Panc1 (cell line): Measurements from ENCODE around the gene CACNG3. TPM values are rescaled to one million over a fixed set of nuclear protein-coding genes. Genes with fewer than 3 reads are reported as not detected.

Experiments used
- ATAC-seq: fragments of 200-7000 bp; cut with Tn5 transposase; 2 replicates; pipeline ENCODE4 v1.9.1; 2020; ENCODE audit warnings: mild to moderate bottlenecking, moderate library complexity
- BruUV-seq: library from RNA; stranded (reverse); fragments of 400-500 nt; replicated peaks from 2 replicates; lab custom pipeline; 2021; lab: Mats Ljungman, UMichigan
- CTCF ChIA-PET: fragments of 300-600 bp; sonication (Branson Sonifier 250); formaldehyde crosslinking; loops from one replicate; lab custom pipeline; 2022; ENCODE audit warnings: antibody characterized with exemption; lab: Charles Lee
- POLR2A ChIA-PET: fragments of 300-600 bp; sonication (Branson Sonifier 250); formaldehyde crosslinking; loops from one replicate; lab custom pipeline; 2022; ENCODE audit warnings: antibody characterized with exemption; lab: Charles Lee
- DNase-seq: peaks from one replicate; pipeline ENCODE4 v3.0.0-alpha.2; 2010; ENCODE audit warnings: low read depth, low spot score
- H3K27ac ChIP-seq: 2 replicates; pipeline ENCODE4 v1.5.1; 2011; ENCODE audit warnings: mild to moderate bottlenecking, low read length, inconsistent platforms
- H3K27me3 ChIP-seq: fragments of 200-500 bp; sonication (Bioruptor generic); 2 replicates; pipeline ENCODE4 v1.6.0; 2014; ENCODE audit warnings: low read length, inconsistent platforms; ENCODE audit not compliant: control insufficient read depth, insufficient read depth
- H3K36me3 ChIP-seq: fragments of 200-500 bp; sonication (Bioruptor generic); 2 replicates; pipeline ENCODE4 v1.5.1; 2014; ENCODE audit warnings: inconsistent platforms, mild to moderate bottlenecking, low read length, moderate library complexity; ENCODE audit not compliant: control insufficient read depth, insufficient read depth
- H3K4me1 ChIP-seq: 2 replicates; pipeline ENCODE4 v1.5.1; 2011; ENCODE audit warnings: inconsistent platforms, mild to moderate bottlenecking, low read length, moderate library complexity; ENCODE audit not compliant: control insufficient read depth, insufficient read depth
- H3K4me3 ChIP-seq, 2 experiments: 2 replicates each; pipeline ENCODE4 v1.5.1; 2011 to 2012; ENCODE audit warnings: low read depth in 2 of 2, low read length in 2 of 2, mild to moderate bottlenecking in 2 of 2, inconsistent platforms in 1 of 2, moderate library complexity in 1 of 2
- H3K9me3 ChIP-seq: fragments of 200-500 bp; sonication (Bioruptor generic); 2 replicates; pipeline ENCODE4 v1.5.1; 2014; ENCODE audit warnings: low read depth, mild to moderate bottlenecking, inconsistent platforms, low read length, moderate library complexity; ENCODE audit not compliant: control insufficient read depth, insufficient read depth
- POLR2AphosphoS5 ChIP-seq: IDR thresholded peaks from 2 replicates; pipeline ENCODE4 v1.6.1; 2012; ENCODE audit warnings: mild to moderate bottlenecking, low read depth, low read length, moderate library complexity
- SIN3A ChIP-seq: IDR thresholded peaks from 2 replicates; pipeline ENCODE4 v1.6.1; 2012; ENCODE audit warnings: low read depth, mild to moderate bottlenecking, low read length, moderate library complexity, borderline replicate concordance; ENCODE audit not compliant: insufficient read depth
- TCF7L2 ChIP-seq: IDR thresholded peaks from 2 replicates; pipeline ENCODE4 v1.6.1; 2011; ENCODE audit warnings: mild to moderate bottlenecking, low read depth, low read length, inconsistent platforms
- in situ Hi-C: cut with HindIII; loops from 2 replicates; pipeline ENCODE4 v1.10.0; 2016; ENCODE audit warnings: low sequenced_read_pairs, low pct_unique_long_range_greater_than_20kb
- intact Hi-C: fragments of 100-400 bp; cut with micrococcal nuclease; formaldehyde crosslinking; loops from one replicate; pipeline ENCODE4 v1.10.0; 2022; ENCODE audit not compliant: unreplicated experiment
- total RNA-seq: library from RNA; stranded (reverse); gene quantifications from one replicate; pipeline ENCODE4 v1.2.1, GENCODE V29; 2021; ENCODE audit not compliant: unreplicated experiment
- TF ChIP-seq, protein P1 (sequence below), 2 experiments: IDR thresholded peaks; 2 replicates each; pipeline ENCODE4 v1.6.1; 2011 to 2012; ENCODE audit warnings: low read depth in 2 of 2, control low read depth in 1 of 2, low read length in 1 of 2, mild to moderate bottlenecking in 1 of 2, moderate library complexity in 1 of 2; ENCODE audit not compliant: insufficient read depth in 1 of 2
- TF ChIP-seq, protein P2 (sequence below): fragments of 450-650 bp; IDR thresholded peaks from 2 replicates; pipeline ENCODE4 v1.5.1; 2017; ENCODE audit warnings: mild to moderate bottlenecking

CACNG3 gene
- total RNA-seq, 1 experiment from 2014 or later, result not detected

DNA sequence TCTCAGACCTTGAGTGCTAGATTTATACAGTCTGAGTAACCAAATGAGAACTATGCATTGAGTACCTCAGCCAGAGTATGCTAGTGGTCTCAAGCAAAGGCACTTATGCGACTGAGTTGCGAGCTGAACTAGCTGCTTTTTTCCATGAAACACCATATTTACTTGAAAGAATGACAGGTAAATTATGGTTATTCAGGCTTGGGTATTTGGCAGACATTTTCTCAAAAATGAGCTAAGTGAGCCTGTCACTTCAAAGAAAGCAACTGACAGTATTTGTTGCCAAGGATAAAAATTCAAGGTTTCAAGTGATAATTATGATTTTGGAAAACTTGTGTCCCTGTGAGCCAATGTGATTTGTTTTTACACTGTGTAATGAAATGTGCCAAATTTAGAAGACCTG is 19.3 kb downstream of the CACNG3 start:
- CTCF ChIA-PET, result no interaction called here
- Histone ChIP-seq H3K27me3 (peaks cover 21% of the 10 kb centered on the region), H3K36me3 (no peaks in the 10 kb centered on the region), H3K9me3 (no peaks in the 10 kb centered on the region), H3K4me1 (no peaks in the 10 kb centered on the region), H3K4me3 (no peak overlapping the region), H3K27ac (no peak overlapping the region)
- ATAC-seq (no peak), DNase-seq (no peak)
- POLR2A ChIA-PET, result no interaction called here
- intact Hi-C loops (no loop called here), in situ Hi-C loops (no loop called here)
- BruUV-seq, result no TSS peak
- TF ChIP-seq, protein P1, sequence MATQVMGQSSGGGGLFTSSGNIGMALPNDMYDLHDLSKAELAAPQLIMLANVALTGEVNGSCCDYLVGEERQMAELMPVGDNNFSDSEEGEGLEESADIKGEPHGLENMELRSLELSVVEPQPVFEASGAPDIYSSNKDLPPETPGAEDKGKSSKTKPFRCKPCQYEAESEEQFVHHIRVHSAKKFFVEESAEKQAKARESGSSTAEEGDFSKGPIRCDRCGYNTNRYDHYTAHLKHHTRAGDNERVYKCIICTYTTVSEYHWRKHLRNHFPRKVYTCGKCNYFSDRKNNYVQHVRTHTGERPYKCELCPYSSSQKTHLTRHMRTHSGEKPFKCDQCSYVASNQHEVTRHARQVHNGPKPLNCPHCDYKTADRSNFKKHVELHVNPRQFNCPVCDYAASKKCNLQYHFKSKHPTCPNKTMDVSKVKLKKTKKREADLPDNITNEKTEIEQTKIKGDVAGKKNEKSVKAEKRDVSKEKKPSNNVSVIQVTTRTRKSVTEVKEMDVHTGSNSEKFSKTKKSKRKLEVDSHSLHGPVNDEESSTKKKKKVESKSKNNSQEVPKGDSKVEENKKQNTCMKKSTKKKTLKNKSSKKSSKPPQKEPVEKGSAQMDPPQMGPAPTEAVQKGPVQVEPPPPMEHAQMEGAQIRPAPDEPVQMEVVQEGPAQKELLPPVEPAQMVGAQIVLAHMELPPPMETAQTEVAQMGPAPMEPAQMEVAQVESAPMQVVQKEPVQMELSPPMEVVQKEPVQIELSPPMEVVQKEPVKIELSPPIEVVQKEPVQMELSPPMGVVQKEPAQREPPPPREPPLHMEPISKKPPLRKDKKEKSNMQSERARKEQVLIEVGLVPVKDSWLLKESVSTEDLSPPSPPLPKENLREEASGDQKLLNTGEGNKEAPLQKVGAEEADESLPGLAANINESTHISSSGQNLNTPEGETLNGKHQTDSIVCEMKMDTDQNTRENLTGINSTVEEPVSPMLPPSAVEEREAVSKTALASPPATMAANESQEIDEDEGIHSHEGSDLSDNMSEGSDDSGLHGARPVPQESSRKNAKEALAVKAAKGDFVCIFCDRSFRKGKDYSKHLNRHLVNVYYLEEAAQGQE (IDR thresholded peaks at IDR 0.05; ENCODE audit: insufficient read depth in 1 of 2, low read depth in 2 of 2, low read length in 1 of 2), result no peak
- no peak for TF ChIP-seq POLR2AphosphoS5
- TF ChIP-seq TCF7L2, result no peak
- no peak for TF ChIP-seq SIN3A
- TF ChIP-seq, protein P2, sequence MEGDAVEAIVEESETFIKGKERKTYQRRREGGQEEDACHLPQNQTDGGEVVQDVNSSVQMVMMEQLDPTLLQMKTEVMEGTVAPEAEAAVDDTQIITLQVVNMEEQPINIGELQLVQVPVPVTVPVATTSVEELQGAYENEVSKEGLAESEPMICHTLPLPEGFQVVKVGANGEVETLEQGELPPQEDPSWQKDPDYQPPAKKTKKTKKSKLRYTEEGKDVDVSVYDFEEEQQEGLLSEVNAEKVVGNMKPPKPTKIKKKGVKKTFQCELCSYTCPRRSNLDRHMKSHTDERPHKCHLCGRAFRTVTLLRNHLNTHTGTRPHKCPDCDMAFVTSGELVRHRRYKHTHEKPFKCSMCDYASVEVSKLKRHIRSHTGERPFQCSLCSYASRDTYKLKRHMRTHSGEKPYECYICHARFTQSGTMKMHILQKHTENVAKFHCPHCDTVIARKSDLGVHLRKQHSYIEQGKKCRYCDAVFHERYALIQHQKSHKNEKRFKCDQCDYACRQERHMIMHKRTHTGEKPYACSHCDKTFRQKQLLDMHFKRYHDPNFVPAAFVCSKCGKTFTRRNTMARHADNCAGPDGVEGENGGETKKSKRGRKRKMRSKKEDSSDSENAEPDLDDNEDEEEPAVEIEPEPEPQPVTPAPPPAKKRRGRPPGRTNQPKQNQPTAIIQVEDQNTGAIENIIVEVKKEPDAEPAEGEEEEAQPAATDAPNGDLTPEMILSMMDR, result no peak

DNA sequence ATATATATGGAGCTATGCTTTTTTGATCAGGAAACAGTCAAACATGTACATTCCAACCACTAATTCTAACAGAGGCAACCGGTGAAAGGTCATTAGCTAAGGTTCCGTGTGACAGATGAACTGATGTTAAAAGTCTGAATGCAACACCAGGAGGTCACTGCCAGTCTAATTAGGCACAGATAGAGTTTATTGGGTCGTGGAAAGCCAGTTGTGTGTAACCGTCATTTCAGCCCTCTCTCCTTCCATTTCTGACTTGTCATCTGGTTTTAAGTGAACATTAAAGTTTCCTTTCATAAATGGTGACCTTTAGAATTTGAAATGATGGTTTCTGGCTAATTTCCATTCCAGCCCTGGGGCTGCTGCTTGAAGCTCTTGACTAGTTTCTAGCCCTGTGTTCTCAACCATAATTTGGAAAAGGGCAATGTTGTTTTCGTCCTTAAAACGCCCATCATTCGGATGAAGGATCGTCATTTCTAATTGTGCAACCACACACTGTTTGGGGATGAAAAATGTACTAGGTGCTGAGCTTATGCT is 23.9 kb downstream of the CACNG3 start:
- CTCF ChIA-PET, result no interaction called here
- Histone ChIP-seq H3K27ac (no peak overlapping the region), H3K4me1 (no peaks in the 10 kb centered on the region), H3K27me3 (peaks cover 12% of the 10 kb centered on the region), H3K9me3 (no peaks in the 10 kb centered on the region), H3K36me3 (no peaks in the 10 kb centered on the region), H3K4me3 (no peak overlapping the region)
- no peak for TF ChIP-seq POLR2AphosphoS5
- no peak for TF ChIP-seq TCF7L2
- TF ChIP-seq, protein P2, result no peak
- no peak for TF ChIP-seq SIN3A
- TF ChIP-seq, protein P1 (IDR thresholded peaks at IDR 0.05; ENCODE audit: insufficient read depth in 1 of 2, low read depth in 2 of 2, low read length in 1 of 2), result no peak
- in situ Hi-C loops, result no loop called here
- no TSS peak for BruUV-seq
- POLR2A ChIA-PET, result no interaction called here
- intact Hi-C loops, result no loop called here
- ATAC-seq, result no peak
- no peak for DNase-seq
